GM19324 (cell line): Measurements from ENCODE around the gene ADAMTS9.

ENCODE experiments used
- ATAC-seq: cut with Tn5 transposase; IDR thresholded peaks from one replicate; pipeline ENCODE4 v1.9.1; 2021; ENCODE audit warnings: mild to moderate bottlenecking, moderate library complexity; ENCODE audit not compliant: unreplicated experiment, low FRiP score

The ADAMTS9 gene

GRCh38 chr3:64655160-64655559 is 32.6 kb downstream of the ADAMTS9 start:
- ATAC-seq = no peak

GRCh38 chr3:64654013-64654412 is 33.8 kb downstream of the ADAMTS9 start:
- ATAC-seq = no peak

GRCh38 chr3:64653101-64653500 is 34.7 kb downstream of the ADAMTS9 start:
- ATAC-seq = no peak

DNA sequence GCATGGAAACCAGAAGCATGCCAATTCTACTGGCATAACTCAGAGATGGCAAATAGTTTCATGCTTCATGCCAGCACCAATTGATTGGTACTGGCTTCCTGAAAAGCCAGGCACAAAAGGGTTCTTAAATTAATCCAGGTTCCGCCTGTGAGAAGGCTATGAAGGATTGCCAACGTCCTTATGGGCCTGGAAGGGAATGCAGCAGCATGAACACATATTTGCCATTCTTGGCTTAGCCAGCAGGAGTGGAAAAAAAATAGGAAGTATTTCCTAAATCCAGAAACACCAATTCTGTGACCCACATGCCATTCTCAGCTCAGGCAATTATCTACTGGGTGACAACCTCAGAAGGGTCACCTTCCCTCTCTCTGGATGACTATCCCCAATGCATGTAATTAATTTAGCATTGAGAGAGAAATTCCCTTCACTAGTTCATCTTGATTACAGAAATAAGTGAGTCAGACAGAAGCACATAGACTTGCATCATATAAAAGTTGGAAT is 36.0 kb downstream of the ADAMTS9 start:
- no peak for ATAC-seq

DNA sequence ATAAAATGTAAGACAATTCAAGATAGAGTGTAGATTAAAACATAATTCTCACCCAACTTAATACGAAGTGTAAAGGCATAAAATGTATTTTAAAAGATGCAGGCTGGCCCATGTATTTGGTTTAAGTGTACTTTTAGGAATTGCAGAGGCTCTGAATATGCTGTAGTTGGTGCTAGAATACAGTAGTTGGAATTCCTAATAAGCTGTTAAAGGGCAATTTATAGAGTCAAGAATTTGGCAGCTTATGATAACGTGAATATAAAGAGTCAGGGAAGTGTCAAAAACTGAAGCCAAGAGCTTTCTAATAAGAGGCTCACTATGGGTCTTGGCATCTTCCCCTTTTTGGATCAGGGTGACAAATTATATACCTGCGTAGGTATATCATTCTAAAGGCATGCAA is 36.5 kb downstream of the ADAMTS9 start:
- ATAC-seq = no peak

DNA sequence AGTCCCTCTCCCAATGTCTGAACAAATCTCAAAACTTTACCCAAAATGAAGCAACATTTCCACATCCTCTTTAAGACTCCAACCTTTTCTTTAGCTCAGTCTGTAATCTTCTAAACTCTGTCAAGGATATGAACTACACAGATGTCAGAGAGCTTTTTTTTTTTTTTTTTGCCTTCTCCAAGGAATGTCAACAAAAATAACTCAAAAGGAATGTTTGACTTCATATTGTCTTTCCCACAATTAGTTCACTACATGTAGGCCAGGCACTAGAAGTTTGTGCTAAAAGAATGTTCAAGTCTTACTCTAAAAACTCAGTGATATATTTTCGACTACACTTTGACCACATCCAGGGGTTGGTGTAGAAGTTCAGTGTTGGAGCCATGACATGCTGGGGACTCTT is 37.1 kb downstream of the ADAMTS9 start:
- ATAC-seq = no peak

DNA sequence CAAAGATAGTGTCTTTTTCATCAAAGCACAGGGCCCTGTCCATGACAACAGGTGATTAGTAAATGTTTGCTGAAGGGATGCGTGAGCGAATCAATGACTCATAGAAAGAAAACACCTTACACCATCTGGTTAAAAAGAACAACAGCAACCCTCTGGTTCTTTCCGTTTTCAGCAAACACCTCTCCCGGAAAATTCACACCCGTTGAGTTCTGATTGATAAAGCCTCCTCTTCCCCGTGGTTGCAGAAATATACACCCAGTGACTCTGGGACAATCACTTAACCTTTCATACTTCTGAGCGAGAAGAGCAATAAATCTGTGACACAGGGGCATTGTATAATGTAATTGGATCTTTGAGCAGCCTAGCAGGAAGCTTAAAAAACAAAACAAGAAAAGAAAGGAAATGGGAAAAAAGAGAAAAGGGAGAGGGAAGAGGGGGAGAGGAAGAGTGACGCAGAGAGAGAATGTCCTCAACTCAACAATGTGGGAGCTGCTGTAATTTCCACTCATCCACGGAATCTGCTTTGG is 37.6 kb downstream of the ADAMTS9 start:
- ATAC-seq = no peak

DNA sequence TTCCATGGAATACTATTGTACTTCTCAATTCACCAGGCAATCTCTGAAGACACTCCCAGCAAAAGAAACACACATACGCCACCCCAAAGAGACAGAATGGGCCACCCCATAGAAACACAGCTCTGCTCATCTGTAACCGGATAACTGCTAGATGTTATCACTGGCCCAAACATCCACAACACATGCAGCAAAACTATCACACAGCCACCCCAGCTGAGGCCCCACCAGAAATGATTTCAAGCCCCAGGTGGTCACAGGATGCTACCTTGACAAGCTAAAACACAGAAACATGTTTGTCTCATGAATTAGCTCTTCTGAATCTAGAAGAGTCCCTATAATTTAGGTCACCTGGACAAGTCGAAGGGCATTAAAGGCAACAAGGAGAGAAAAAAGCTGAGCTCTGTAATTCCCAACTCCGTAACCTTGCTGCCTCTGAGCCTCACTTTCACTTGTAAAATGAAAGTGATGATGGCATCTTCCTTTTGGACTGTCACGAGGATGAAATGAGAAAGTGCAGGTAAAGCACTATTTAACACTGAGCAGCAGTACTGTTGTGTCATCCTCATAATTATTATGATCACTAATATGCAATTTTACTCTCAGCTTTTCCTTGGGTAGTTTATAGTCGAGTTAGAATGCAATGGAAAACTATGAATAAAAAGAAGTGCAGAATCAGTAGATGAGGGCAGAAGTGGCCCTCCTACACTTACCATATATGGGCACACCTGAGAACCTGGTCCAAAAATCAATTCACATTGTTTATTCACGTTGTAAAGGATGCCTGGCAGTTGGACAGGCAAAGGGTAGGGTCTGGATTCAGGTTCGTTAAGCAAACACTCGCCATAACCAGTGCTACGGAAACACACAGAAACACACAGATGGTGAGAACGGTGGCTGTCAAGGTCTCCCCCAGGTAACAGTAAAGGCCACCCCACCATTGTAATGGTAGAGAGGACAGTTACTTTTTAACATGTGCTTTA is 38.6 kb downstream of the ADAMTS9 start:
- no peak for ATAC-seq

DNA sequence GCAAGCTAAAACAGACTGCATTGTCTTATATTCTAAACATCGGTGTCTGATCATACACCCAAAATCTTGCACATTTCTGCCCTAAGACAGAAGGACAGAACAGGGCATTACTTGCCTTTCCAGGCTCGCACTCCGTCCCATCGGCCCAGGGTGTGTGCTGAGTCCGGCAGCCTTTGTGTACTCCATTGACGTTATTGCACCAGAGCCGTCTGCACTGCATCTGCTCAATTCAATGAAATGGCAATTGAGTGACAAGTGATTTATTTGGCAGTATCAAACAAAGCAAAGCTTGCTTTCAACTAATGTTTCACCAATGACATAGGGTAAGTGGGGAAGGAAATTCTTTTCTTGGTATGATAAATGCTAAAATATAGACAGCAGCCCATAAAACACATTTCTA is 40.0 kb downstream of the ADAMTS9 start:
- ATAC-seq = no peak

DNA sequence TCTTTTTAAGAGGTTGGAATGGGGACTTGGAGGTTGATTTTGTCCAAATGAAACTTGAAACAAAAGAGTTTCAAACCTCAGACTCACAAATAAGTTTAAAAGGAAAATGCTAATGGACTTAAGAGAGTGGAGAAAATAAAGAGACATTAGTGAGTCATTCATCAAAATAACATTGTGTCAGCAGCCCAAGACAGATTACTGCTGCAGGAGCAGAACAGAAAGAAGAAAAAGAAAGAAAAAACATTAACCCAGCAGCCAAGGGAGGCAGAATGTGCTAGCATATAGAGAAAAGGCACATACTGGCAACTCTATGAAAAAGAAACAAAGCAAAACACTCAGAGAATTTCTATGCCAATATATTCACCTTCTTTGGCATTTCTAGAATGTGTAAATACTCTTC is 42.6 kb downstream of the ADAMTS9 start:
- no peak for ATAC-seq

DNA sequence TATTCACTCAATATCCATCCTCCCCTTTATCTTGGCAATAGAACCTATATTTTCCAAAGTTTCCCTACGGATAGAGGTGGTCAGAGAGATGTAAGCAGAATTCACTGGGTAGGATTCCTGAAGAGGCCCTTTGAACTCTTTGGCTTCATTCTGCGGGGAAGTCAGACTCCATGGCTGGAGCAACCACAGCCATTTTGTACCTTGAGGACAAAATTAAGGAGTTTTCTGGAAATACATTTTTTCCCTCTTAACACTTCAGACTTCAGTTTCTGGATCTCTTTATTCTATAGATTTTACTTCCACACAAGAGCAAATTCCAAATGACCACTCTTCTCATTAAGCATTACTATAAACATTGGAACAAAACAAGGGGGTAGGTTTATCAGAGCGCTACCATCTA is 43.3 kb downstream of the ADAMTS9 start:
- no peak for ATAC-seq

DNA sequence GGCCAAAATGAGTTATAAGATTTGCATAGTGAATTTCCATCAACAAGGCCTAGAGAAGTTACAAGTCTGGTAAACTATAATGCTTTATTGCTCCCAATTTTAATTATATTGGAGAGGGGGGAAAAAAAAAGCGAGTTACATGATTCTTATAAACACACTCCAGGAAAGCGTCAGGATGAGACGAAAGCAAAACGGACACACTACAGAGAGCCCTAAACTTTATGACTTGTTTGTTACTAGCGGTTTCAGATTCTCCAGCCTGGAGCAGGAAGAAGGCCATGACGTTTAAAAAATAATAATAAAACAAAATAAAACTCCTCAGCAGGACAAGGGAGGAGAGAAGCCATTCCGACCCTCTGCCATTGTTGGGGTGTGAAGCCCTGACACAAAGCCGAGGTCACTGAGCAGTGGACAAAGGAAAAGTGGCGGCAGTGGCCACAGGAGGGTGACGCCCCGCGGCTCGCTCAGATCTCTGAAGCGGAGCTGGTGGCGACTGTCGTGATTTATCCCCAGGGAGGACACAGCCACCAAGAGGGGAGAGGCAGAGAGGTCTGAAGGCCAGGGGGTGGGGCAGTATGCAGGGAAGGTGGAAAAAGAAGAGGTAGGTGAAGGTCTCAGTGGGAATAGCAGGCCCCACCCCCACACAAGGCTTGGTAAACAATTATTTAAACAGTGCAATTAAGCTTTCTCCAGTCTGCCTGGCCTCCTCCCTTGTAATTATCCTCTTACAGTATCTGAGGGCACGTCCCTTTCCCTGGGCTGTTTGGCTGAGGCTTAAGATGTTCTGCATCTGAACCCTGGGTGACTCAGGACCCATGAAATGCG is 45.3 kb downstream of the ADAMTS9 start:
- no peak for ATAC-seq

DNA sequence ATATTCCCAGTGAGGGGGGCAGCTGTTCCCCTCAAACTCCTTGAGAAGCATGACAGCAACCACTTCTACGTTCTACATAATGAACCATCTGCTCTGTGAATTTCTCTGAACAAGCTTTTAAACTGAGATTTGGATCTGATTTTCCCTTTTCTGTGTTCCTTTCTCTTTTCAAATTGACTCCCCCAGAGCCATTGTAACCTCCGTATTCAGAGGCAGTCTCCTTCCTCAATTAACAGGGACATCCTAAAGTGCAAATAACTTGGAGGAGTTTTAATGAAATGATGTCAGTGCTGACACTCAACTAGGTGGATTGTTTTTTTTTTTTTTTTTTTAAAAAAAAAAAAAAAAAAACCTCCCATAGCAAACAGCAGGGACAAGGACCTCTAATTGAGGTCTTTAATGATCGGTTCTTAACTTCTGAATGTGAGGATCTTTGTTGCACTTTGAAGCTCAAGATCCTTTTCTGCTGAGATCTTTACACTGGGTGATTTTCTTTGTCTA is 48.8 kb downstream of the ADAMTS9 start:
- ATAC-seq = no peak

DNA sequence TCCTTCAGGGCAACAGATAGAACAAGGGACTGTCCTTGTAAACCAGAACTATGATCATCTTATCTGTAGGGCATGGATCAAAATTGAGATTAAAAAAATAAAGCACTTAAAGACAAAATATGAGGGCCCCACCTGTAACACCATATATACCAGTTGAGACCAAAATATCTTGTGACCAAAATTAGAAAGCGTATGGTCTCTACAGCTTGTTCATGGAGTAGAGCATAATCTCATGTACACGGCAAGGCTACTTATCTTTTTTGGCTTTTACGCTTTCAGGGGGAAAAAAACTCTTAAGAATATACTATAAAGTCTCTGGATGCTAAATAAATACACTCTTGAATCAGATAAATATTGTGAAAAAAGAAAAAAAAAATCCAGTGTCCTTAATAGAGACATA is 49.3 kb downstream of the ADAMTS9 start:
- ATAC-seq = no peak

DNA sequence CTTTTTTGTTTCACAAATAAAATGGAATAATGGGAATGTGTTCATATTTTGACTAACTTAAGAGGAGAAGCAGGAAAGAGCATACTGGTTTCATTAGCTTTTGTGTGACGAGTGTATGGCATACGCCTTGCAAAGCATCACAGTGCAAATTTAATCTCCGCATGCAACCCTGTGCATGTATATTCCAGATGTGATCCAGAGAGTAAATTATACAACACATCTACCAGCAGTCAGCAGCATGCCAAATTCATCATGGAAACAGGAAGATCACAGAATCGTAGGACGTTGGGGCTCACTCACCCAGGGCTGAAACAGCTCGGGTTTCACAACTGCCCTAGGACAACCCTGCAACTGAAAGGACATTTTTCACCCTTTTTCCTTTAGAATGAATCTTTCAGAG is 53.4 kb downstream of the ADAMTS9 start:
- ATAC-seq = no peak

DNA sequence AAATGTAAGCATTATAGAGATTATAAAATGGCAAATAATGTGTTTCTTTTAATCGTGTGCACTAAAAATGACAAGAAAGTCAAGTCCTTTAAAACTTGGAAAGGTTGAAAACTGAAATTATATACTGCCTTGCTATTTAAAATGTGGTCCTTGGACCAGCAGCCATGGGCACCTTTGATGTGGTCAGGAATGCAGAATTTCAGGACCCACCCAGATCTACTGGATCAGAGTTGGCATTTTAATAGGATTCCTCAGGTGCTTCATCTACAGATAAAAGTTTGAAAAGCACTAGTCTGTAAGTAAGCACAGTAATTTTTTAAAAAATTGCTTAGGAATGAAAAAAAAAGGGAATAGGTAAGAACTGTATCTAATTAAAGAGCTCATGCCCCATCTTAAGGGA is 55.8 kb downstream of the ADAMTS9 start:
- ATAC-seq = no peak

- ATAC-seq = no peak
These were observed 60.1 kb downstream of the ADAMTS9 start for GRCh38 chr3:64627471-64628321.

DNA sequence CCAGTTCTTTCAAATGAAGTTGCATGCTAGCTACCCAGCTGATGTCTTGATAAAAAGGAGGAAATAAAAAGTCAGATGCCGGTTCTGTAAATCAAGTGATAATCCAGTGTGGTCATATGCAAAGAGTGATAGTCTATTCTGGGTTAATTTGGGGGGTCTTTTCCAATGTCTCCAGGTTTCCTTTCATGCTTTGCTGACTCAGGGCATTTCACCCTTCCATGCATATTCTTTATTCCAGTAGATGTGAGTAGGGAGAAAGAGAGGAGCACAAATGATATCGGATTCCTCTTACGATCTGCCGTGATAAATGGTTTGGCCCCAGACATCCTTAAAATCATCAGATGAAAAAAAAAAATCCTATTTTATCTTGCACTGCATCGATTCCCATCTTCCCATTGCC is 60.8 kb downstream of the ADAMTS9 start:
- no peak for ATAC-seq

DNA sequence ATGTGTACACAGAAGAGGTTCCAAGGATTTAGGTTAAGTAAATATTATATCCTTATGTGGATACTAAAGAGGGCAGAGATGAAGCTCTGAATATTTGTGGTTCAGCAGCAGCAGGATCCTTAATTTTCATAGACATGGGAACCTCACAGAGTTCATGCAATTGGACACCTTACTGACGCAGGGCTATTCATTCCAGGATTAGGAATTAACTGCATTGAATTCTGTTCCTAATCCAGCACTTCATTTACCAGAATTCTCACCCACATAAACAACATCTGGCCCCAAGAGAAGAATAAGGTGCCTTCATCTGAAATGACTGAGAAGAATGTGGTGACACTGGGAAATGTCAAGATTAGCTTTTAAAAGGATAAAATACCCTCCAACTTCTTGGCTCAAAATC is 62.4 kb downstream of the ADAMTS9 start:
- ATAC-seq = no peak

DNA sequence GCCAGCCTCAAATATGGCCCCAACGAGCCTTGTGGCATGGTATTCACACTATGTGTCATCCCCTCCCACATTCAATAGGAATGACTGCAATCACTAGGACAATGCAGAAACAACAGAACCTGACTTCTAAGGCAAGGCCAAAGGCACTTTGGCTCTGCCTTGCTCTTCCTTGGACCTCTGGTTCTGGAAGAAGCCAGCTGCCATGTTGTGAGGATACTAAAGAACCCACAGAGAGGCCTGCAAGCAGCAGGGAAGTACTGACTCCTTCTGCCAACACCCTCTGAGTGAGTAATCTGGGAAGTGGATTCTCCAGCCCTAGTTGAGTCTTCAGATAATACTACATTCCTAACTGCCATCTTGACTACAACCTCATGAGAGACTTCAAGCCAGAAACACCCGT is 64.7 kb downstream of the ADAMTS9 start:
- no peak for ATAC-seq
